HepG2 (cell line): ENCODE measurements around the gene PAMR1. TPM values are rescaled to one million over a fixed set of nuclear protein-coding genes. Genes with fewer than 3 reads are reported as not detected.

ENCODE experiments used
- ATAC-seq: fragments of 200-7000 bp; cut with Tn5 transposase; 3 replicates; pipeline ENCODE4 v1.9.1; 2020; ENCODE audit warnings: mild to moderate bottlenecking, moderate library complexity
- BruUV-seq: library from RNA; stranded (reverse); fragments of 400-500 nt; replicated peaks from 2 replicates; lab custom pipeline; 2021; lab: Mats Ljungman, UMichigan
- CTCF ChIA-PET: fragments of 300-600 bp; formaldehyde crosslinking; extraction: SDS; loops from one replicate; lab custom pipeline; 2021; ENCODE audit warnings: low total read pairs, inconsistent platforms, low intra/inter-chr PET ratio; lab: Yijun Ruan, JAX
- POLR2A ChIA-PET: fragments of 350-600 bp; sonication (Branson Sonifier 250); formaldehyde crosslinking; loops from one replicate; lab custom pipeline; 2020; ENCODE audit warnings: antibody characterized with exemption, inconsistent platforms; lab: Yijun Ruan, JAX
- DNase-seq: peaks from one replicate; pipeline ENCODE4 v3.0.0-alpha.2; 2015; ENCODE audit warnings: low spot score
- FAIRE-seq: peaks from 3 replicates; lab custom pipeline; 2011; peaks lifted over from hg19 to GRCh38; lab: Jason Lieb, UNC
- H2AFZ ChIP-seq: one replicate; pipeline ENCODE4 v1.6.1; 2011; ENCODE audit warnings: low read length, inconsistent platforms
- H3K27ac ChIP-seq: fragments of 300-600 bp; 3 replicates; pipeline ENCODE4 v1.8.0; 2011; ENCODE audit warnings: mixed run types, mild to moderate bottlenecking, mixed read lengths, low read length, inconsistent platforms; ENCODE audit not compliant: insufficient read depth; ENCODE audit errors: extremely low read length
- H3K27me3 ChIP-seq, 2 experiments: fragments of 200-600 bp in 1 of 2; 2 replicates in 1 of 2; 3 replicates in 1 of 2; pipeline versions ENCODE4 v1.6.0 to v1.8.0; 2011; ENCODE audit warnings: low read length in 2 of 2, mild to moderate bottlenecking in 2 of 2, moderate library complexity in 2 of 2, inconsistent platforms in 1 of 2; ENCODE audit not compliant: insufficient read depth in 2 of 2, control insufficient read depth in 1 of 2
- H3K36me3 ChIP-seq, 2 experiments: fragments of 200-600 bp in 1 of 2; replicated peaks in 1 of 2; 2 replicates in 1 of 2; 3 replicates in 1 of 2; pipeline versions ENCODE4 v1.5.1 to v1.8.0; 2011; ENCODE audit warnings: low read length in 2 of 2, inconsistent platforms in 1 of 2; ENCODE audit not compliant: insufficient read depth in 2 of 2, control insufficient read depth in 1 of 2
- H3K4me1 ChIP-seq: 2 replicates; pipeline ENCODE4 v1.5.1; 2012; ENCODE audit warnings: low read length, inconsistent platforms; ENCODE audit not compliant: insufficient read depth
- H3K4me2 ChIP-seq: 2 replicates; pipeline ENCODE4 v1.6.0; 2011; ENCODE audit warnings: low read depth, low read length, inconsistent platforms
- H3K4me3 ChIP-seq, 3 experiments: fragments of 200-600 bp in 1 of 3; sonication (generic), shearing (Covaris generic) in 1 of 3; replicated peaks in 1 of 3; 2 replicates each; pipeline ENCODE4 v1.5.1; 2011 to 2016; ENCODE audit warnings: low read length in 3 of 3, inconsistent platforms in 2 of 3, low read depth in 2 of 3, mild to moderate bottlenecking in 2 of 3, control low read depth in 1 of 3, mixed read lengths in 1 of 3; ENCODE audit not compliant: insufficient read depth in 1 of 3
- H3K79me2 ChIP-seq: one replicate; pipeline ENCODE4 v1.6.1; 2011; ENCODE audit warnings: low read length, inconsistent platforms; ENCODE audit not compliant: insufficient read depth
- H3K9ac ChIP-seq: 2 replicates; pipeline ENCODE4 v1.6.0; 2011; ENCODE audit warnings: mild to moderate bottlenecking, low read depth, low read length, inconsistent platforms; ENCODE audit not compliant: insufficient read depth
- H3K9me3 ChIP-seq: 2 replicates; pipeline ENCODE4 v1.5.1; 2012; ENCODE audit warnings: mild to moderate bottlenecking, low read length
- H4K20me1 ChIP-seq: 2 replicates; pipeline ENCODE4 v1.6.0; 2011; ENCODE audit warnings: inconsistent platforms, mild to moderate bottlenecking, low read length, moderate library complexity; ENCODE audit not compliant: insufficient read depth
- FIP1L1 ChIP-seq: fragments of 200-400 bp; formaldehyde crosslinking; IDR thresholded peaks from 2 replicates; pipeline ENCODE4 v1.6.1; 2018; ENCODE audit warnings: low read depth, mild to moderate bottlenecking, low read length, moderate library complexity, borderline replicate concordance; ENCODE audit not compliant: insufficient read depth
- FOXM1 ChIP-seq: sonication (generic); formaldehyde crosslinking; IDR thresholded peaks from 2 replicates; pipeline ENCODE4 v1.5.0; 2020; ENCODE audit warnings: missing genetic modification reagents
- FOXO1 ChIP-seq: sonication (generic); formaldehyde crosslinking; IDR thresholded peaks from 2 replicates; pipeline ENCODE4 v1.4.0; 2020; ENCODE audit warnings: missing genetic modification reagents
- RFX1 ChIP-seq: fragments of 450-650 bp; IDR thresholded peaks from 2 replicates; pipeline ENCODE4 v1.6.1; 2017
- TEAD3 ChIP-seq: optimal IDR thresholded peaks from 2 replicates; pipeline ENCODE3; 2016; ENCODE audit warnings: borderline replicate concordance
- ZKSCAN1 ChIP-seq: fragments of 150-350 bp; IDR thresholded peaks from 2 replicates; pipeline ENCODE4 v1.6.1; 2014; ENCODE audit warnings: low read length
- ZNF124 ChIP-seq: sonication (generic); formaldehyde crosslinking; IDR thresholded peaks from 2 replicates; pipeline ENCODE4 v1.4.0; 2020; ENCODE audit warnings: missing genetic modification reagents
- ZNF20 ChIP-seq: sonication (generic); formaldehyde crosslinking; IDR thresholded peaks from 2 replicates; pipeline ENCODE4 v1.4.0; 2020; ENCODE audit warnings: mild to moderate bottlenecking, moderate library complexity, missing genetic modification reagents
- ZNF292 ChIP-seq: sonication (generic); formaldehyde crosslinking; IDR thresholded peaks from 2 replicates; pipeline ENCODE4 v1.8.1; 2022; ENCODE audit warnings: mild to moderate bottlenecking, low read depth, missing genetic modification reagents, borderline replicate concordance
- WGBS: methylation state at CpG from one replicate; pipeline ENCODE4 v1.1.6; 2017; ENCODE audit warnings: low lambda C conversion rate; 5-methylcytosine and 5-hydroxymethylcytosine counted together
- in situ Hi-C: cut with HindIII; loops from 2 replicates; pipeline ENCODE4 v1.10.0; 2017; ENCODE audit warnings: low pct_unique_long_range_greater_than_20kb; ENCODE audit not compliant: extremely low pct_ligation_motif_present
- intact Hi-C: fragments of 100-400 bp; cut with micrococcal nuclease; formaldehyde crosslinking; loops from one replicate; pipeline ENCODE4 v1.10.0; 2022; ENCODE audit not compliant: unreplicated experiment
- polyA plus RNA-seq, 8 experiments: library from polyadenylated mRNA; depleted of rRNA in 3 of 8; stranded (reverse) in 7 of 8; unstranded in 1 of 8; fragments of >200 nt; fragmentation: Illumina TruSeq in 4 of 8; extraction: Trizol in 4 of 8; gene quantifications; 2 replicates each; pipeline versions ENCODE4 v1.2.1 to v1.2.3, GENCODE V29; 2011 to 2016; ENCODE audit warnings: low read depth in 4 of 8, missing spikeins in 1 of 8, mixed read lengths in 1 of 8; ENCODE audit not compliant: insufficient read depth in 1 of 8
- total RNA-seq, 5 experiments: library from RNA; depleted of rRNA; stranded (reverse); fragments of >200 nt; fragmentation: Illumina TruSeq; extraction: Trizol; gene quantifications; 2 replicates each; pipeline ENCODE4 v1.2.3, GENCODE V29; 2016; ENCODE audit warnings: low read depth in 1 of 5
- TF ChIP-seq, protein P1 (sequence below): sonication (generic); formaldehyde crosslinking; conservative IDR thresholded peaks from 2 replicates; pipeline ENCODE4 v1.4.0; 2020; ENCODE audit warnings: missing genetic modification reagents
- TF ChIP-seq, protein P2 (sequence below), 2 experiments: sonication (generic) in 1 of 2; formaldehyde crosslinking in 1 of 2; IDR thresholded peaks; 2 replicates each; pipeline versions ENCODE4 v1.4.0 to v1.6.1; 2018 to 2020; ENCODE audit warnings: missing genetic modification reagents in 2 of 2, borderline replicate concordance in 1 of 2, low read depth in 1 of 2, mild to moderate bottlenecking in 1 of 2, missing biosample characterization in 1 of 2
- TF ChIP-seq, protein P3 (sequence below): IDR thresholded peaks from 2 replicates; pipeline ENCODE4 v1.6.1; 2016; ENCODE audit warnings: missing genetic modification reagents, missing compliant biosample characterization
- TF ChIP-seq, protein P4 (sequence below): sonication (generic); formaldehyde crosslinking; IDR thresholded peaks from 2 replicates; pipeline ENCODE4 v1.8.1; 2023; ENCODE audit warnings: mild to moderate bottlenecking, missing genetic modification reagents, borderline replicate concordance
- TF ChIP-seq, protein P5 (sequence below): sonication (generic); formaldehyde crosslinking; IDR thresholded peaks from 2 replicates; pipeline ENCODE4 v1.4.0; 2020; ENCODE audit warnings: missing genetic modification reagents
- TF ChIP-seq, protein P6 (sequence below): sonication (generic); formaldehyde crosslinking; IDR thresholded peaks from 2 replicates; pipeline ENCODE4 v1.4.0; 2020; ENCODE audit warnings: missing genetic modification reagents, mild to moderate bottlenecking, borderline replicate concordance
- TF ChIP-seq, protein P7 (sequence below): sonication (generic); formaldehyde crosslinking; IDR thresholded peaks from 2 replicates; pipeline ENCODE4 v1.5.0; 2020; ENCODE audit warnings: mild to moderate bottlenecking, missing genetic modification reagents

Gene PAMR1
- total and polyA plus RNA-seq, 2 of the 13 experiments (the other 11 are each of a cell fraction or from before 2014, with no cell fraction given), result not detected

DNA sequence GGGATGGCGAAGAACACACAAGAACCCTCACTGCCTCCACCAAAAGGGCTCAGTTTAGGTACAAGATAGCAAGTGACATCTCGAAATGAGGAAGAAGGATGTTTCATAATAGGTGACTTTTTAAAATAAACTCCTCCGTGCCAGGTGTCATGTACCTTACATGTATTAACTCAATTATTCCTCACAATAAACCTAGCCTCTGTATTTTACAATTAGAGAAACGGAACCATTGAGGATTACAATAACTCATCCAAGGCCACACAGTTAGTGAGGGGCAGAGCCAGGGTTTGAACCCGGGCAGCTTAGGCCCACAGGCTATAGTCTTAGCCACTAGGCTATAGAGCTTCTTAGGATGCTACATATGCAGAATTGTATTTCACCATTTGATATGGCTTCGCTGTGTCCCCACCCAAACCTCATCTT is 965 bp upstream of the PAMR1 start:
- FAIRE-seq (no peak), DNase-seq (no peak), ATAC-seq (no peak)
- ChIA-PET CTCF (no interaction called here), POLR2A (no interaction called here)
- H3K79me2 ChIP-seq, result no peaks in the 10 kb centered on the region
- no peak overlapping the region for H3K9ac ChIP-seq
- peaks cover 7 to 43% of the 10 kb centered on the region in 2 experiments for H3K27me3 ChIP-seq
- no peak overlapping the region for H3K4me3 ChIP-seq
- intact Hi-C loops (no loop called here), in situ Hi-C loops (no loop called here)
- H2AFZ ChIP-seq, result no peak overlapping the region
- H3K27ac ChIP-seq, result no peak overlapping the region
- no peaks in the 10 kb centered on the region for H3K4me1 ChIP-seq
- 35% methylated on average over 6 of the region's 6 CpGs for WGBS
- no peak overlapping the region for H3K4me2 ChIP-seq
- H3K9me3 ChIP-seq, result no peaks in the 10 kb centered on the region
- H3K36me3 ChIP-seq, result no peaks in the 10 kb centered on the region
- no peaks in the 10 kb centered on the region for H4K20me1 ChIP-seq
- BruUV-seq, result no TSS peak
- TF ChIP-seq, protein P1, sequence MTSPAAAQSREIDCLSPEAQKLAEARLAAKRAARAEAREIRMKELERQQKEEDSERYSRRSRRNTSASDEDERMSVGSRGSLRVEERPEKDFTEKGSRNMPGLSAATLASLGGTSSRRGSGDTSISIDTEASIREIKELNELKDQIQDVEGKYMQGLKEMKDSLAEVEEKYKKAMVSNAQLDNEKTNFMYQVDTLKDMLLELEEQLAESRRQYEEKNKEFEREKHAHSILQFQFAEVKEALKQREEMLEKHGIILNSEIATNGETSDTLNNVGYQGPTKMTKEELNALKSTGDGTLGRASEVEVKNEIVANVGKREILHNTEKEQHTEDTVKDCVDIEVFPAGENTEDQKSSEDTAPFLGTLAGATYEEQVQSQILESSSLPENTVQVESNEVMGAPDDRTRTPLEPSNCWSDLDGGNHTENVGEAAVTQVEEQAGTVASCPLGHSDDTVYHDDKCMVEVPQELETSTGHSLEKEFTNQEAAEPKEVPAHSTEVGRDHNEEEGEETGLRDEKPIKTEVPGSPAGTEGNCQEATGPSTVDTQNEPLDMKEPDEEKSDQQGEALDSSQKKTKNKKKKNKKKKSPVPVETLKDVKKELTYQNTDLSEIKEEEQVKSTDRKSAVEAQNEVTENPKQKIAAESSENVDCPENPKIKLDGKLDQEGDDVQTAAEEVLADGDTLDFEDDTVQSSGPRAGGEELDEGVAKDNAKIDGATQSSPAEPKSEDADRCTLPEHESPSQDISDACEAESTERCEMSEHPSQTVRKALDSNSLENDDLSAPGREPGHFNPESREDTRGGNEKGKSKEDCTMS (CRISPR knock-in tag), result no peak
- TF ChIP-seq, protein P2, sequence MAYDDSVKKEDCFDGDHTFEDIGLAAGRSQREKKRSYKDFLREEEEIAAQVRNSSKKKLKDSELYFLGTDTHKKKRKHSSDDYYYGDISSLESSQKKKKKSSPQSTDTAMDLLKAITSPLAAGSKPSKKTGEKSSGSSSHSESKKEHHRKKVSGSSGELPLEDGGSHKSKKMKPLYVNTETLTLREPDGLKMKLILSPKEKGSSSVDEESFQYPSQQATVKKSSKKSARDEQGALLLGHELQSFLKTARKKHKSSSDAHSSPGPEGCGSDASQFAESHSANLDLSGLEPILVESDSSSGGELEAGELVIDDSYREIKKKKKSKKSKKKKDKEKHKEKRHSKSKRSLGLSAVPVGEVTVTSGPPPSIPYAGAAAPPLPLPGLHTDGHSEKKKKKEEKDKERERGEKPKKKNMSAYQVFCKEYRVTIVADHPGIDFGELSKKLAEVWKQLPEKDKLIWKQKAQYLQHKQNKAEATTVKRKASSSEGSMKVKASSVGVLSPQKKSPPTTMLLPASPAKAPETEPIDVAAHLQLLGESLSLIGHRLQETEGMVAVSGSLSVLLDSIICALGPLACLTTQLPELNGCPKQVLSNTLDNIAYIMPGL (CRISPR knock-in tag; IDR thresholded peaks at IDR 0.05; ENCODE audit: borderline replicate concordance in 1 of 2, low read depth in 1 of 2), result no peak
- TF ChIP-seq, protein P3, sequence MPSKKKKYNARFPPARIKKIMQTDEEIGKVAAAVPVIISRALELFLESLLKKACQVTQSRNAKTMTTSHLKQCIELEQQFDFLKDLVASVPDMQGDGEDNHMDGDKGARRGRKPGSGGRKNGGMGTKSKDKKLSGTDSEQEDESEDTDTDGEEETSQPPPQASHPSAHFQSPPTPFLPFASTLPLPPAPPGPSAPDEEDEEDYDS (CRISPR knock-in tag), result no peak
- no peak for TF ChIP-seq ZNF124 (CRISPR knock-in tag)
- TF ChIP-seq FIP1L1, result no peak
- TF ChIP-seq FOXO1 (CRISPR knock-in tag), result no peak
- TF ChIP-seq, protein P4, sequence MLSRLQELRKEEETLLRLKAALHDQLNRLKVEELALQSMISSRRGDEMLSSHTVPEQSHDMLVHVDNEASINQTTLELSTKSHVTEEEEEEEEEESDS (CRISPR knock-in tag), result no peak
- TF ChIP-seq ZNF20 (CRISPR knock-in tag), result no peak
- TF ChIP-seq, protein P5, sequence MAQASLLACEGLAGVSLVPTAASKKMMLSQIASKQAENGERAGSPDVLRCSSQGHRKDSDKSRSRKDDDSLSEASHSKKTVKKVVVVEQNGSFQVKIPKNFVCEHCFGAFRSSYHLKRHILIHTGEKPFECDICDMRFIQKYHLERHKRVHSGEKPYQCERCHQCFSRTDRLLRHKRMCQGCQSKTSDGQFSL, result no peak
- TF ChIP-seq ZKSCAN1, result no peak
- no peak for TF ChIP-seq ZNF292 (CRISPR knock-in tag)
- no peak for TF ChIP-seq FOXM1
- TF ChIP-seq TEAD3 (CRISPR knock-in tag), result no peak
- TF ChIP-seq, protein P6, sequence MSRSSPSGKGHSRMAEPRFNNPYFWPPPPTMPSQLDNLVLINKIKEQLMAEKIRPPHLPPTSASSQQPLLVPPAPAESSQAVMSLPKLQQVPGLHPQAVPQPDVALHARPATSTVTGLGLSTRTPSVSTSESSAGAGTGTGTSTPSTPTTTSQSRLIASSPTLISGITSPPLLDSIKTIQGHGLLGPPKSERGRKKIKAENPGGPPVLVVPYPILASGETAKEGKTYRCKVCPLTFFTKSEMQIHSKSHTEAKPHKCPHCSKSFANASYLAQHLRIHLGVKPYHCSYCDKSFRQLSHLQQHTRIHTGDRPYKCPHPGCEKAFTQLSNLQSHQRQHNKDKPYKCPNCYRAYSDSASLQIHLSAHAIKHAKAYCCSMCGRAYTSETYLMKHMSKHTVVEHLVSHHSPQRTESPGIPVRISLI (CRISPR knock-in tag), result no peak
- TF ChIP-seq RFX1, result no peak
- TF ChIP-seq, protein P7, sequence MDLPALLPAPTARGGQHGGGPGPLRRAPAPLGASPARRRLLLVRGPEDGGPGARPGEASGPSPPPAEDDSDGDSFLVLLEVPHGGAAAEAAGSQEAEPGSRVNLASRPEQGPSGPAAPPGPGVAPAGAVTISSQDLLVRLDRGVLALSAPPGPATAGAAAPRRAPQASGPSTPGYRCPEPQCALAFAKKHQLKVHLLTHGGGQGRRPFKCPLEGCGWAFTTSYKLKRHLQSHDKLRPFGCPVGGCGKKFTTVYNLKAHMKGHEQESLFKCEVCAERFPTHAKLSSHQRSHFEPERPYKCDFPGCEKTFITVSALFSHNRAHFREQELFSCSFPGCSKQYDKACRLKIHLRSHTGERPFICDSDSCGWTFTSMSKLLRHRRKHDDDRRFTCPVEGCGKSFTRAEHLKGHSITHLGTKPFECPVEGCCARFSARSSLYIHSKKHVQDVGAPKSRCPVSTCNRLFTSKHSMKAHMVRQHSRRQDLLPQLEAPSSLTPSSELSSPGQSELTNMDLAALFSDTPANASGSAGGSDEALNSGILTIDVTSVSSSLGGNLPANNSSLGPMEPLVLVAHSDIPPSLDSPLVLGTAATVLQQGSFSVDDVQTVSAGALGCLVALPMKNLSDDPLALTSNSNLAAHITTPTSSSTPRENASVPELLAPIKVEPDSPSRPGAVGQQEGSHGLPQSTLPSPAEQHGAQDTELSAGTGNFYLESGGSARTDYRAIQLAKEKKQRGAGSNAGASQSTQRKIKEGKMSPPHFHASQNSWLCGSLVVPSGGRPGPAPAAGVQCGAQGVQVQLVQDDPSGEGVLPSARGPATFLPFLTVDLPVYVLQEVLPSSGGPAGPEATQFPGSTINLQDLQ (CRISPR knock-in tag), result no peak
